NCI-H2029 (cell line): ENCODE measurements around the gene PCYT1A.
"Not testable (repeated sequence)": the region's sequence is repeated elsewhere in the genome, so short reads cannot be mapped to it uniquely, and the experiment has no call there.

ENCODE experiments used
- DNase-seq: peaks from one replicate; lab custom pipeline; 2025; lab: John Stamatoyannopoulos, UW

PCYT1A gene

GRCh38 chr3:196287440-196288140, at the start of gene PCYT1A:
Gene PCYT1A, minus strand, starts transcription at chr3:196287726. Its CDS starts 17,195 bp downstream, at chr3:196270531.
- peak; percentile 91 for DNase-seq

DNA sequence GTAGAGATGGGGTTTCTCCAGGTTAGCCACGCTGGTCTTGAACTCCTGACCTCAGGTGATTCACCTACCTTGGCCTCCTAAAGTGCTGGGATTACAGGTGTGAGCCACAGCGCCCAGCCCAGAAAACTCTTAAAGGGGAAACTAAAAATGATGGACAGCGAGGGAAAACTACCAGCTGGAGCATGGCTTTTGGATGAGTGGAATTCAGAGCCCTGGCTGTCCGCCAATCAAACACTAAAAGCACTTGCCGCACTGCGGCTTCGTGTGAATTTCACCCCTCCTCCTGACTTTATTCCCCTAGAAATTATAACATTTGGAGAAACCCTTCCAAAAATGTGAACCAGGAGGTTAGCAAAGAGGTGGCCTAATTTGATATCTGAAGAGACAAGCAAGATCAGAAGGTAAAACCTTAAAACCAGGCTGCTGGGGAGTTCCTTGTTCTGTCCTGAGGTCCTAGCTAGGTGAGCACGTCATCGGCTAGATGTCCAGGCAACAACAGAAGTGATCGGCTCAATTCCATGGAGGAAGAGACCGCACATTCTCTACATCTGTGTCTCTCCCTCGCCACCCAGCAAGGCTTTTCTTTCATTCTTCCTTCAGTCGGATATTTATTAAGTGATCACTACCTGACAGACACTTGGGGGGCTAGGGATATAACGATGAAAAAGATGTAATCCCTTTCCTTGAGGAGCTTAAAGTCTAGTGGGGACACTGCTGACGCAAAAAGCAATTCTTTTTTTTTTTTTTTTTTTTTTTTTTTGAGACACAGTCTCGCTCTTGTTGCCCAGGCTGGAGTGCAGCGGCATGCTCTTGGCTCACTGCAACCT, 49.0 kb upstream of the PCYT1A start:
- no peak for DNase-seq

GRCh38 chr3:196335503-196335948, 48.0 kb upstream of the PCYT1A start:
- no peak for DNase-seq

- DNase-seq = no peak
These were observed 47.5 kb upstream of the PCYT1A start for GRCh38 chr3:196334982-196335381.

DNA sequence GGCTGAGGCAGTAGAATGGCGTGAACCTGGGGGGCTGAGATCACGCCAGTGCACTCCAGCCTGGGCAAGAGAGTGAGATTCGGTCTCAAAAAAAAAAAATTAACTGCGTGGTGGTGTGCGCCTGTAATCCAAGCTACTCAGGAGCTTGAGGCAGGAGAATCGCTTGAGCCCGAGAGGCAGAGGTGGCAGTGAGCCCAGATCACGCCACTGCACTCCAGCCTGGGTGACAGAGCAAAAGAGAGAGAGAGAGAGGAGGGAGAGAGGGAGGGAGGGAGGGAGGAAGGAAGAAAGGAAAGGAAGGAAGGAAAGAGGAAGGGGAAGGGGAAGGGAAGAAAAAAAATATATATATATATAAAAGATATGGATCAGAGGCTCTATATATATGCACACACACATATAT, 44.6 kb upstream of the PCYT1A start:
- peak; percentile 41 for DNase-seq

DNA sequence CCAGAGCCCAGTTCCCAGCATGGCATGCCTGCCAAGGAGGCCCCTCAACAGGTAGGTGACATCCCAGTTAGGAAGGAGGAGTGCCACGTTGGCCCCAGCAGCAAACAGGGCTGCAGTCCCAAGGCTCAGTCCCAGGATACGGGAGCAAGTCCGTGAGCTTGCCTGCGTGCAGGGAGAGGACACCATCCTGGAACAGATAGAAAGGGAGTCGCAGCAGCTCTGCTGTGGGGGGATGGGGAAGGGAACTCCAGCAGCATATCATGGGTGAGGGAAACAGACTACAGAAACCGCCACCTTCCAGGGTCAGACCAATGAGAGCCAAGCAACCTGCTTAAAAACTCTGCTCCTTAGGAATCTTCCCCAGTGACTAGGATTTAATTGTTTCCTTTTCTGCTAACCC, 39.9 kb upstream of the PCYT1A start:
- no peak for DNase-seq

GRCh38 chr3:196326936-196327335, 39.4 kb upstream of the PCYT1A start:
- DNase-seq = no peak

DNA sequence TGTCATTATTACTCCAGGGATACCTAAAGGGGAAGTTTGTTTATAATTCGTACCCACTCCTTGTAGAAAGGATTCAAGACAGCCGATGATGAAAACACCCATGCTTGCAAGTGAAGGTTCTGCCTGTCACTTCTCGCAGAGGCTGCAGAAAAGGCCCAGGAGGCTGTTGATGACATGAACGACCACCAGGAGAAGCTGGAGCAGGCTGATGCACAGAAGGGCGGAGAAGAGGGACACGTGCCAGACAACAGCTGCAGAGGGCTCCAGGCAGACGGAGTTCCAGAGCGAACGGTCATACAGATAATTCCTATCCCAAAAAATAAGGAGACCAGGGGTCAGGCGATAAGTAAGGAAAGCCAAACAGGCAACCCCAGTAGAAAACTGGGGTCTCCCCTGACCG, 36.2 kb upstream of the PCYT1A start:
- no peak for DNase-seq

- no peak for DNase-seq
These were observed 35.5 kb upstream of the PCYT1A start for GRCh38 chr3:196323016-196323415.

- no peak for DNase-seq
These were observed 33.6 kb upstream of the PCYT1A start for GRCh38 chr3:196321162-196321561.

GRCh38 chr3:196320137-196320536, 32.6 kb upstream of the PCYT1A start:
- DNase-seq = no peak

DNA sequence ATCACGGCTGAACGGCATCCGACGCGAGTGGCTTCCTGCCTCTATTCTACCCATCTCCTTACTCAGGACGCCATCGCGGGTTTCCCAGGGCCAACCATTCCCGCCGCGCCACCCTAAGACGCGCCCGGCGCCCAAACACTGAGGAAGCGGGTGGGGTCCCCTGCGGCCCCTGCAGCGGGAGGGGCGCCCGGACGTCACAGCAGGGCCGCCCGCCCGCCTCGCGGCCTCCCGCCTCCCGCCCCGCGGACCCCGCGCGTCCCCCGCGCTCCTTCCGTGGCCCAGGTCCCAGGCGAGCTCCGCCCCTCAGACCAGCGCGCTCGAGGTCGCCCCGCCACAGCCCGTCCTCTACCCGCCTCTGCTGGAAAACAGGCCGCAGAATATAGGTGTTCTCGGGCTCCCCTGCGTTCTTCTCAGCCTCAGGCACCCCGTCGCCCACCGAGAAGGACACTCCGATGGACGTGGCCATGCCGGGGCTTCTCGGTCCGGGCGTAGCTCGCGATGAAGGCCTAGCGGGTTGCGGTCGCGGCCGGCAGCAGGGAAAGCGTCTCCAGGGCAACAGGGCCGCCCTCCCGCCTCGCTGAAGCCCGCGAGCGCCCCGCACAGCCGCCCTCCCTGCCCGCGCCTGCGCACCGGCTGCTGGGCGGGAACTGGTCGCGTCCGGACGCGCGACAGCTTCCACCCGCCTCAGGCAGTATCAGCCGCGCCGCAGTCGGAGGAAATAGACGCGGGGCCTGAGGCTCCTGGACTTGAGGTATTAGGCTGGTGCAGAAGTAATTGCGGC, 30.4 kb upstream of the PCYT1A start, which contains the start of gene DYNLT2B:
Gene DYNLT2B, minus strand, starts transcription at position 554 of the 781 bp plus-strand sequence. Its CDS starts 88 bp downstream, at position 466.
- DNase-seq = peak; percentile 90

DNA sequence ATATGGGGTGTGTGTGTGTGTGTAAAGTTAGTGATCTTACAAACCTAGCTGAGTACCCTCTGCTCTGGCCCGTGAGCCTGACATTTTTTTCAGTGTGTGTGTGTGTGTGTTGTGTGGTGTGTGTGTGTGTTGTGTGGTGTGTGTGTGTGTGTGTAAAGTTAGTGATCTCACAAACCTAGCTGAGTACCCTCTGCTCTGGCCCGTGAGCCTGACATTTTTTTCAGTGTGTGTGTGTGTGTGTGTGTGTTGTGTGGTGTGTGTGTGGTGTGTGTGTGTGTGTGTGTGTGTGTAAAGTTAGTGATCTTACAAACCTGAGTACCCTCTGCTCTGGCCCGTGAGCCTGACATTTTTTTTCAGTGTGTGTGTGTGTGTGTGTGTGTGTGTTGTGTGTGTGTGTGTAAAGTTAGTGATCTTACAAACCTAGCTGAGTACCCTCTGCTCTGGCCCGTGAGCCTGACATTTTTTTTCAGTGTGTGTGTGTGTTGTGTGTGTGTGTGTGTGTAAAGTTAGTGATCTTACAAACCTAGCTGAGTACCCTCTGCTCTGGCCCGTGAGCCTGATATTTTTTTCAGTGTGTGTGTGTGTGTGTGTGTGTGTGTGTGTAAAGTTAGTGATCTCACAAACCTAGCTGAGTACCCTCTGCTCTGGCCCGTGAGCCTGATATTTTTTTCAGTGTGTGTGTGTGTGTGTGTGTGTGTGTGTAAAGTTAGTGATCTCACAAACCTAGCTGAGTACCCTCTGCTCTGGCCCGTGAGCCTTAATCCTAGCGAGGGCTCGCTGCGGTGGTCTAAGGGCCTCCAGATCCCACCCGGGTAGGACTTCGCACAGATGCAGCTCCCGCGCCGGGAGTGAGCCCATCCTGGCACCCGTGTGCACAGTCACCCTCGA, 29.5 kb upstream of the PCYT1A start:
- not testable (repeated sequence) for DNase-seq

- no peak for DNase-seq
These were observed 28.3 kb upstream of the PCYT1A start for GRCh38 chr3:196315821-196316220.

GRCh38 chr3:196314597-196314996, 27.1 kb upstream of the PCYT1A start:
- DNase-seq = no peak

DNA sequence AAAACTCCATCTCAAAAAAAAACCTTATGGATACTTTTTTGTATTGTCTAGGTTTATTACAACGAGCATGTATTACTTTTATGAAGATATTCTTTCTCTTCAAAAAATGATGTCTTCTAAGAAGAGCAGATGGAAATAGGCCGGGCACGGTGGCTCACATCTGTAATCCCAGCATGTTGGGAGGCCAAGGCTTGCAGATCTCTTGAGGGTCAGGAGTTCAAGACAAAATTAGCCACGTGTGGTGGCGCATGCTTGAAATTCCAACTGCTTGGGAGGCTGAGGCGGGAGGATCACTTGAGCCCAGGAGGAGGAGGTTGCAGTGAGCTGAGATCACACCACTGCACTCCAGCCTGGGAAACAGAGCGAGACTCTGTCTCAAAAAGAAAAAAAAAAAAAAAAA, 26.6 kb upstream of the PCYT1A start:
- not testable (repeated sequence) for DNase-seq

DNA sequence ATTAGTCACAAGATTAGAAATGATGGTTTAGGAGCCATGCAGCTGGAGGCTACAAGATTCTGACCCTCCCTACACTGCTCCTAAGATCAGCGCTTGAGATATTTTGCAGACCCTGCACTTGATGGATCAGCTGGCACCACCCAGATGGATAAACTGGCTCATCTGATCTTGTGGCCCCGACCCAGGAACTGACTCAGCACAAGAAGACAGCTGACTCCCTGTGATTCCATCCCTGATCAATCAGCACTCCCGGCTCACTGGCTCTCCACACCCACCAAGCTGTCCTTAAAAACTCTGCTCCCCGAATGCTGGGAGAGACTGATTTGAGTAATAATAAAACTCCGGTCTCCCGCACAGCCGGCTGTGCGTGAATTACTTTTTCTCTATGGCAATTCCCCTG, 15.4 kb upstream of the PCYT1A start:
- not testable (repeated sequence) for DNase-seq

DNA sequence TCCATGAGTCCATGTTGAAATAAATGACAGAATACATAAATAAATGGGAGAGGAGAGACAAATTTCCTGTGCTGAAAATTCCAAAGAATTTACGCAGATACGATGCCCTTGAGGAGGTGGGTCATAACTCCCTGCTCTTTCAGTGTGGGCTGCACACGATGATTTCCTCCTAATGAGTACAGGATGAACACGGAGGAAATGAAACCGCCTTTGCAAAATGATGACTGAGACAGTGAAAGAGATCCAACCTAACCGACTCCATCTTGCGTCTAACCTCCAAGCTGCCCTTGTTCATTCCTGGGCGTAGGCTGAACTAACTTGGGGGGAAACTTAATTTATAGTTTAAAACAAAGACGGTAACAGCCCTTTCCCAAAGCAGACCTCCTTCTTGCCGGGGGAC, 15.0 kb upstream of the PCYT1A start:
- not testable (repeated sequence) for DNase-seq

- DNase-seq = no peak
These were observed 11.0 kb upstream of the PCYT1A start for GRCh38 chr3:196298521-196298920.

DNA sequence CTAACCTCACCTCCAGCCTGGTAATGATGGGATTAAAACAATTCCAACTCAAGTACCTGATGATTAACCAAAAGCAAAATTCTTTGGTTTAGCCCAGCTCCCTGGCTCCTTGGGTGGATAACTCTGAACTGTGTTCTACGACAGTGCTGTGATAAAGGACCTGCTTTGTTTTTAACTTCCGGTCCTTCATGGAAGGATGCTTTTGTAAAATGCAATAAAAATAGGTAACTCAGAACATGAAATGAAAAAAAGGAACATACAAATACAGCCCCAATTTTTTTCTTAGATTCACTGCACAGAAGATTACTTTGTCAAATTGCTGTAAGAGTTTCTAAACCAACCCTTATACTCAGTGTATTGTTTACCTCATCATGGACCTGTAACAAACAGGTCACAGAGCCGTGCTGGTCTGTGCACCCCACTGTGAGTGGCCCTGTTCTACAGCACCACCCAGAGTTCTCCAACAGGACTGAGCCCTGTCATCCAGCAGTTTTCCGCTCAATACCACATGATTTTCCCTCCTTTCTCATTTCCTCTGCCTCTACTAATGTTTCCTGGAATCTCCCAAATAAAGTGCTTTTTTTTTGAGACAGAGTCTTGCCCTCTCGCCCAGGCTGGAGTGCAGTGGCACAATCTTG, 4.9 kb upstream of the PCYT1A start:
- DNase-seq = no peak

GRCh38 chr3:196288141-196288460, 575 bp upstream of the PCYT1A start:
- DNase-seq = peak; percentile 37
